ACC112 (cell line): ENCODE results near the gene SLCO3A1.
"Not testable (repeated sequence)": the region's sequence is repeated elsewhere in the genome, so short reads cannot be mapped to it uniquely, and the experiment has no call there.

Experiments
- H2AFZ ChIP-seq: fragments of 200-600 bp; sonication (generic); one replicate; pipeline ENCODE4 v1.6.0; 2017; ENCODE audit warnings: antibody characterized with exemption, low read length; ENCODE audit not compliant: unreplicated experiment
- H3K27ac ChIP-seq: fragments of 200-600 bp; sonication (generic); 2 replicates; pipeline ENCODE4 v1.5.1; 2014; ENCODE audit warnings: low read depth, mild to moderate bottlenecking, antibody characterized with exemption, low read length, moderate library complexity
- H3K27me3 ChIP-seq: fragments of 200-600 bp; sonication (generic); 2 replicates; pipeline ENCODE4 v1.6.1; 2014; ENCODE audit warnings: mild to moderate bottlenecking, antibody characterized with exemption, low read length, moderate library complexity, mixed read lengths; ENCODE audit not compliant: insufficient read depth
- H3K36me3 ChIP-seq: fragments of 200-600 bp; sonication (generic); 2 replicates; pipeline ENCODE4 v1.6.1; 2016; ENCODE audit warnings: mild to moderate bottlenecking, antibody characterized with exemption, low read length, moderate library complexity, mixed read lengths; ENCODE audit not compliant: insufficient read depth
- H3K4me1 ChIP-seq: fragments of 200-600 bp; sonication (generic); one replicate; pipeline ENCODE4 v1.6.1; 2016; ENCODE audit warnings: low read length, mixed read lengths; ENCODE audit not compliant: insufficient read depth, unreplicated experiment, control insufficient read depth
- H3K4me3 ChIP-seq: fragments of 200-600 bp; sonication (generic); 2 replicates; pipeline ENCODE4 v1.5.1; 2014; ENCODE audit warnings: mild to moderate bottlenecking, low read depth, low read length
- H3K79me2 ChIP-seq: fragments of 200-600 bp; sonication (generic); one replicate; pipeline ENCODE4 v1.6.0; 2016; ENCODE audit warnings: low read length; ENCODE audit not compliant: control insufficient read depth, unreplicated experiment, insufficient read depth

SLCO3A1 gene

GRCh38 chr15:92061511-92062195 lies 208.1 kb downstream of the SLCO3A1 start:
- Histone ChIP-seq H3K4me1 (no peaks in the 10 kb centered on the region), H3K4me3 (no peak overlapping the region), H3K27ac (no peak overlapping the region), H3K36me3 (no peaks in the 10 kb centered on the region), H3K27me3 (no peaks in the 10 kb centered on the region), H2AFZ (no peak overlapping the region), H3K79me2 (no peaks in the 10 kb centered on the region)

DNA sequence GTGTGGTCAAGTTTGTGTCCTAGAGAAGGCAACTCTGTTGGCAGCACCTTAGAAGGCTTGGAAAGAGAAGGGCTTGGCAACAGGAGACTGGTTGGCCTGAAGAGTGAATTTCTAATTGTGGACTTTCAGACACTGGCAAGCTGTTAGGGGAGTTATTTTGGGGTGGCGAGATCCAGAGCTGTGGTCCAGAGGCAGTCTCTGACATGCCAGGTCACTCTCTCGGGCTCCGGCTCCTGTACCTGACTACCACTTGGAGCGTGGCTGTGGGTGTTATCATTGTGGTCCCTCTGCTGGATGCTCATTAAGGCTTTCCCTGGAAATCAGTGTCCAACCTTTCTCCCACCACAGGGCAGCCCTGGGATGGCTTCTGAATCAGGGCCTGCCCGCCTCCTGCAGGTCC lies 209.0 kb downstream of the SLCO3A1 start:
- no peak overlapping the region for H2AFZ ChIP-seq
- no peaks in the 10 kb centered on the region for H3K4me1 ChIP-seq
- H3K4me3 ChIP-seq = no peak overlapping the region
- H3K27me3 ChIP-seq = no peaks in the 10 kb centered on the region
- no peaks in the 10 kb centered on the region for H3K36me3 ChIP-seq
- no peak overlapping the region for H3K27ac ChIP-seq
- no peaks in the 10 kb centered on the region for H3K79me2 ChIP-seq

DNA sequence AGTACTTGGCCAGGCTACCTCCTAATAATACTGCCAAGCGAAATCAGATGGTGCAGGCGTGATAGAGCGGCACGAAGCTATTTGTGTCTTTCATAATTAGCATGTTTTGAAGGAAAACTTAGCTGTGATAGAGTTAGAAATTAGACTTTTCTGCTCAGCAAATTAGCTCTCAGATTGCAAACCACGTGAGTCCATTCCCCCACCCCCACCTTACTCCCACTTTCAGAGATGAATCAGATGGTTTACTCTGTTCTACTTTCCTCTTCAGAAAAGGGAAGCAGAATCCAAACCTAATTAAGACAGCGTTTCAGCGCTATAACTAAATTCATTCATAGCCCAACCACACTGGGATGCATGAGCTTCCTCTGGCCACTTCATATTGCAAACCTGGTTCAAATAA lies 214.6 kb downstream of the SLCO3A1 start:
- Histone ChIP-seq H3K27ac (no peak overlapping the region), H3K79me2 (peaks cover 8% of the 10 kb centered on the region), H3K4me3 (no peak overlapping the region), H3K36me3 (no peaks in the 10 kb centered on the region), H3K4me1 (peaks cover 21% of the 10 kb centered on the region), H2AFZ (no peak overlapping the region), H3K27me3 (no peaks in the 10 kb centered on the region)

DNA sequence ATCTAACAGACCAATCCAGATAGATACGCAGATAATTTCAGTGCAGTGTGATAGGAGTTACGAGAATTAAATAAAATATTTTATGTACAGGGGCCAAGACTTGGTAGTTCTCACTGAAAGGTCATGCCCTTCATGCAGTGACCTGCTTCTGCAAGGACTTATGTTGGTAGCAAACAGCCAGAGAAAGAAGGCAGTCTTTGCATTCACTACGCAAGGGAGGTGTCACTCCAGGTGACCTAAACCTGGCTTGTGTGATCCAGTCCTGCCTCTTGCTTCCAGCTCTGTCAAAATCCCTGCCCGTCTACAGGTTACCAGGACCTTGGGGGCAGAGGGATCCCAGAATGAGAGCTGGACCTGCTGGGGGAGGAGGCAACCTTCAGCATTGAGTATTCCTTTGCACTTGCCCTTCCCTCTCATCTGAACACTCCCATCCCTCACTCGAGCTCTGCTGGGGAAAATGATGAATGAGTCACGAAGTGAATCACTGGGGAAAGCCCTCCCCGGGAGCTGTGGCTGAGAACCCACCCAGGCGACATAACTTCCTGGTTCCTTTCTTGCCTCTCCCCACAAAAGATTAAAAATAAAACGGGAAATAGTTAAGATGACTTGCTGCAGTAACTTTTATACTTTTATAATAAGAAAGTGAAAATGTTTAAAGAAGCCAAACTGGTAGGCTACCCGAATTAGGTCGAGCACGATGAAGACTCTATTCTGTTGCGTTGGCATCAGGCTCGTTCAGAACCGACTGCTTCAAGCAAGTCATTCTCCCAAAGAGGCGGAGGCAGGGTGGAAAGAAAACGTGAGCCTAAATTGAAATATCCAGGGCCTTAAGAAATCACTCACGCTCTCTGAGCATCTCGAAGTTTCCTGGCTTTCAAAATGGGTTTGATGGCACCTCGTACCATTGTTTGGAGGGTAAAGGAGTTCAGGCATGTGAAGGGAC lies 216.1 kb downstream of the SLCO3A1 start:
- Histone ChIP-seq H3K36me3 (no peaks in the 10 kb centered on the region), H3K27ac (peak overlapping the region; percentile 81), H3K4me3 (peak overlapping the region; percentile 53), H2AFZ (peak overlapping the region; percentile 63), H3K27me3 (no peaks in the 10 kb centered on the region), H3K4me1 (peaks cover 27% of the 10 kb centered on the region), H3K79me2 (peaks cover 8% of the 10 kb centered on the region)

- H3K79me2 ChIP-seq, H3K27me3 ChIP-seq, H3K36me3 ChIP-seq: not testable (repeated sequence)
- H3K4me3 ChIP-seq = peak overlapping the region; percentile 53
- H2AFZ ChIP-seq = peak overlapping the region; percentile 63
- H3K27ac ChIP-seq = peak overlapping the region; percentile 81
- H3K4me1 ChIP-seq = peaks cover 31% of the 10 kb centered on the region
Observed at GRCh38 chr15:92070251-92070650, 216.7 kb downstream of the SLCO3A1 start.

DNA sequence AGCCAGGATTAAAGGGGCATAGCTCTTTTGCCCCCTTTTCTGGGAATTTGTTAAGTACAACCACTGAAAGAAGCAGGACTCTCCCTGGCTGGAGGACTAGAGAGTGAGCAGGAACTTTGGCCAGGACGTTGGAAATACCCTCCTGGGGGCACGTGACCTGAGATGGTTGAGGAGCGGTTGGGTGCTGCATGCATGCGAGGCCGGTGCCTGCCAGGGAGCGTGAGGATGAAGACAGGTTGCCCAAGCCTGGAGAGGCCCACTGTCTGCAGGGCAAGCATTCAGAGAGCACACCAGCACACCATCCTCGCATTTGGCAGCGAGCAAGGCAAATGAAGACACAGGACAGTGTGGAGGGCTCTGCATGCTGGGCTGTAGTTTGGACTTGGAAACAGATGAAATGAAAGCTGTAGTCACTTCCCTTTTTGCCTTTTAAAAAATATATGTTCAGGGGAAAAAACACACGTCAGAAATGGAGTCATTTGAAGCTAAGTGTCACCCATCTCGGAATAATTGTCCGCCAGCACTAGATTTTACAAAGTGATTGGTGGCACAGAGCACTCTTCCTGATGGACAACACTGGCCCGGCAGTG lies 217.6 kb downstream of the SLCO3A1 start:
- H3K4me1 ChIP-seq = peaks cover 31% of the 10 kb centered on the region
- H3K27me3 ChIP-seq = no peaks in the 10 kb centered on the region
- no peak overlapping the region for H3K27ac ChIP-seq
- H3K4me3 ChIP-seq = no peak overlapping the region
- peaks cover 8% of the 10 kb centered on the region for H3K79me2 ChIP-seq
- H2AFZ ChIP-seq = no peak overlapping the region
- no peaks in the 10 kb centered on the region for H3K36me3 ChIP-seq

GRCh38 chr15:92073044-92073785 lies 219.7 kb downstream of the SLCO3A1 start:
- Histone ChIP-seq H2AFZ (no peak overlapping the region), H3K4me1 (peaks cover 30% of the 10 kb centered on the region), H3K79me2 (peaks cover 8% of the 10 kb centered on the region), H3K4me3 (no peak overlapping the region), H3K27ac (no peak overlapping the region), H3K27me3 (no peaks in the 10 kb centered on the region), H3K36me3 (no peaks in the 10 kb centered on the region)

DNA sequence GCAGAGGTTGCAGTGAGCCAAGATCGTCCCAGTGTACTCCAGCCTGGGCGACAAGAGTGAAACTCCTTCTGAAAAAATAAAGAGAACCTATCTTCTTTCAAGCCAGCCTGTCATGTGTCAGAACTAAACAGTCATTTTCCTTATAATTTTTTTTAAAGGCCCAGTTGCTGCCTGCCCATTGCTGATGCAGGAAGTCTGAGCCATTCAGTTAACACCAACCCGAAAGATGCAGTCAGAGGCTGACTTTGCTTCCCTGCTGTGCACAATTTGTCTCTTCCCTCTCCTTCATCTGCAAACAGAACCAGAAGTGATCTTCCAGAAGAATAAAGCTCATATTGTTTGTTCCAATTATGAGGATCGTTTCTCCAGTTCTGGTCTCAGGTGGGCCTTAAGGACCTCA lies 220.6 kb downstream of the SLCO3A1 start:
- Histone ChIP-seq H3K27ac (no peak overlapping the region), H3K27me3 (no peaks in the 10 kb centered on the region), H3K79me2 (peaks cover 8% of the 10 kb centered on the region), H3K4me3 (no peak overlapping the region), H3K4me1 (peaks cover 23% of the 10 kb centered on the region), H2AFZ (no peak overlapping the region), H3K36me3 (no peaks in the 10 kb centered on the region)

GRCh38 chr15:92074646-92075045 lies 221.1 kb downstream of the SLCO3A1 start:
- no peaks in the 10 kb centered on the region for H3K36me3 ChIP-seq
- H3K79me2 ChIP-seq = peaks cover 8% of the 10 kb centered on the region
- no peaks in the 10 kb centered on the region for H3K27me3 ChIP-seq
- H3K27ac ChIP-seq = no peak overlapping the region
- H3K4me1 ChIP-seq = peaks cover 19% of the 10 kb centered on the region
- H3K4me3 ChIP-seq = no peak overlapping the region
- H2AFZ ChIP-seq = no peak overlapping the region

GRCh38 chr15:92075764-92076163 lies 222.3 kb downstream of the SLCO3A1 start:
- Histone ChIP-seq H2AFZ (no peak overlapping the region), H3K4me1 (peaks cover 10% of the 10 kb centered on the region), H3K79me2 (peaks cover 4% of the 10 kb centered on the region), H3K4me3 (no peak overlapping the region), H3K27ac (no peak overlapping the region), H3K27me3 (no peaks in the 10 kb centered on the region), H3K36me3 (no peaks in the 10 kb centered on the region)
